GM12873 (cell line): ENCODE results near the gene MCF2L2.

Source experiments
- CTCF ChIP-seq: IDR thresholded peaks from 2 replicates; pipeline ENCODE4 v1.5.1; 2012; ENCODE audit warnings: low read depth, mild to moderate bottlenecking, moderate library complexity, low read length, control low read depth; ENCODE audit not compliant: insufficient read depth; ENCODE audit errors: missing control alignments

Gene MCF2L2

DNA sequence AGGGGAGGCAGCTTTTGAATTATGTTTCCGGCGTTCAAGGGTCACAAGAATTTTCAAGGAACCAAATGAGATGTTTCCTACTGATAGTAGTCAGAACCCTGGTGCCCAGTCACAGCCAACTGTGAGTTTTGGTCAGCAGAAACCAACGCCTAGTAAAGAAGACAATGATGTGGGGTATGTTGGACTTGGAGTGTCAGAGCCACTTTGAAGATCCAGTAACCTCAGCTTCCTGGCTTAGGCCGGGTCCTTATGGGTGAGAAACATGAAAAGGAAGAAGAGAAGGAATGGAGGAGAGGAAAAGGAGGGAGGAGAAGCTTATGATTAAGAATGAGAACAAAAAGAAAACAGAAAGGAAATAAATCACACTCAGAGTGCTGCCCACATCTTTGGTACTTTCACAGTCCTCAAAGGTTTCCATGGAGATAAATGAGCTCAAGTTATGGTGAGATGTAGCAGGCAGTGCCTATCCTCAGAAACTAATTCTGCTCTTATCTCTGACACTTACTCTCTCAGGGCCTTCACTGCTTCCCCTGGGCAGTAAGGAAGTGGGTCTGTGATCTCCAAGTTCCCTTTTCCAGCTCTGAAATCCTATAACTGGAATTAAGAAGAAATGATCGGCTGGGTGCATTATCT is 2.0 kb upstream of the MCF2L2 start:
- TF ChIP-seq CTCF: no peak

DNA sequence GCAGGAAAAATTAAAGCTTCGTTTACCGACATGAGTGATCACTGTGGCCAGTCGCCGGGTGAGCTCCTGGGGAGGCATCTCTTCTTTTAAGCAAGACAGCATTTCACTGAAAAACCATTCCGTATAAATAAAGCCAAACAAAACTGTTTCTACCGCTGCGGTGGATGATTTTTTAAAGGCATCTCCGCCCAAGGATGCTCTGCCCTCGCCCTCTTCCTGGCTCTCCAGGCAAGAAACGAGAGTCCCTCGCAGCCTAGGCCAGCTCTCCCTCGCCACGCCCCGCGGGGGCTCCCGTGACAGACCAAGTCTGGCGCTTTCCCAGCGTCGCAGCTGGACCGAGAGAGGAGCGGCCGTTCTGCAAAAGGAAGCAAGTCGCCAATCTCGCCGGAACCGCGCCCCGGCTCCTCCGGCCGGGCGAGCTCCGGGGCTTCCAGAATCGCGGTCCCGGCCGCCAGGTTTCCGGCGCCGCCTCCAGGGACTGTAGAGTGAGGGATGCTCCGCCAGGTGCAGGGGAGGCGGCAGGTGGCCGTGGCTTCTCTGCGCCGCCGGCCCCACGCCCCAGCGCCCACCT is 458 bp downstream of the MCF2L2 start:
- no peak for TF ChIP-seq CTCF

GRCh38 chr3:183427196-183427875 is 1.1 kb downstream of the MCF2L2 start:
- no peak for TF ChIP-seq CTCF

DNA sequence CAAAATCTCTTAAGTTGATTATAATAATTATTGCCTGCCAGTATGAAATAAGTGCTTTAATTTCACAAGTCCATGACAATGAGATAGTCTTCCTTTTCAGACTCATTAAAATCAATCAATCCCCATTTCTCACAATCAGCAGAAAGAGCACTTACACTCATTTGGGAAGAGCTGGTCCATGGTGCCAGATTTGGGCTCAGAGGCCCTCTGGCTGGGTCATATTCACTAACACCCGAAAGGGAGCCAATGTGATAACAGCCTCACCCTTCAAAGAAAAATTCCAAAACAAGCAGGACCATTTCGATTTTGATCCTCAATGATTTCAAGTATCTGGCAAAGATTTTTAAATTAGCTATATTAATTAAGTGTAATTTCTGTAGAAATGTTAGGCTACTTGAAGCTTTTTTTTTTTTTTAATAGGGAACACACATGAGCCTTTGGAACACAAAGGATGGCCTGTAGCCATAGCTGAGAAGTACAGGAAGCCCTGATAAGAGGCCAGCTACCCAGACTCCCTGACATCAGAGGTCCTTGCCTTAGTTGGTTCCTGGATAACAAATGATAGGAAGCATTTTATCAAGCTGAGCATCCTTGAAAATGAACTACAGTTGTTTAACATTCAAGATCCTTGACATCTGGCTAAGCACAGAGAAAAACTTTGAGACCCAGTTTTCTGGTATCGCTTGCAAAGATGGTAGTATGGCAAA is 17.1 kb downstream of the MCF2L2 start:
- TF ChIP-seq CTCF: no peak

GRCh38 chr3:183410759-183411158 is 17.7 kb downstream of the MCF2L2 start:
- no peak for TF ChIP-seq CTCF

DNA sequence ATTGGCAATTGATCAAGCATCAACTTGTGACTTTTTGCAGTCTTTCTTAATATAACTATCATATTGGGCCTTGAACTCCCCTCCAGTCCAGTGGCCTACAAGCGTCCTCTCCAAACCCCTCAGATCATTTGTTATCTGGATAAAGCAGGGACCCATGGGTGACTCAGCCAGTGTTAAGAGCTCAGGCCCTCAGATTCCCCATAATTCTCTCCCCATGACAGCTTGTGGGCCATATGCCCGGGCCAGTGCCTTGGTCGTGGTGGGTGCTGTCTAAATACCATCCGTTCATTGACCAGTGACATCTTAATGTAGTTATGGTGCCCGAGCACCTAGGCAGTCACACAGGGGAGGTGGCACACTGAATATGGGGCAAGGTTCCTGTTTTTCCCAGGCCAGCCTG is 18.1 kb downstream of the MCF2L2 start:
- TF ChIP-seq CTCF: no peak

GRCh38 chr3:183409219-183409618 is 19.2 kb downstream of the MCF2L2 start:
- no peak for TF ChIP-seq CTCF
